Mesothelial cell of epicardium (in vitro differentiated cells): Measurements from ENCODE around the gene FAF1. TPM values are rescaled to one million over a fixed set of nuclear protein-coding genes. Genes with fewer than 3 reads are reported as not detected.

ENCODE experiments used
- DNase-seq, 2 experiments: peaks; one replicate each; pipeline ENCODE4 v3.0.0; 2021; ENCODE audit warnings: low spot score in 2 of 2; ENCODE audit not compliant: unreplicated experiment in 2 of 2
- H3K27ac Mint-ChIP-seq: 2 replicates; pipeline ENCODE4 v1.8.0; 2021; ENCODE audit warnings: mixed read lengths
- H3K27me3 Mint-ChIP-seq: 2 replicates; pipeline ENCODE4 v1.8.0; 2021; ENCODE audit warnings: low read depth, mixed read lengths
- H3K36me3 Mint-ChIP-seq: 2 replicates; pipeline ENCODE4 v1.8.0; 2021; ENCODE audit warnings: mixed read lengths
- H3K4me1 Mint-ChIP-seq: 2 replicates; pipeline ENCODE4 v1.8.0; 2021; ENCODE audit warnings: mixed read lengths
- H3K4me3 Mint-ChIP-seq: 2 replicates; pipeline ENCODE4 v1.8.0; 2021; ENCODE audit warnings: mild to moderate bottlenecking, moderate library complexity, mixed read lengths
- H3K9me3 Mint-ChIP-seq: 2 replicates; pipeline ENCODE4 v1.8.0; 2021; ENCODE audit warnings: mixed read lengths
- total RNA-seq: library from RNA; stranded (reverse); gene quantifications from 3 replicates; pipeline ENCODE4 v1.2.1, GENCODE V29; 2021
- TF ChIP-seq, protein P1 (sequence below): fragments of 200-600 bp; sonication (generic); IDR thresholded peaks from one replicate; pipeline ENCODE4 v1.5.0; 2021; ENCODE audit warnings: antibody characterized with exemption; ENCODE audit not compliant: unreplicated experiment

Gene FAF1
- total RNA-seq, 1 donor from 2014 or later = 44.4 TPM

DNA sequence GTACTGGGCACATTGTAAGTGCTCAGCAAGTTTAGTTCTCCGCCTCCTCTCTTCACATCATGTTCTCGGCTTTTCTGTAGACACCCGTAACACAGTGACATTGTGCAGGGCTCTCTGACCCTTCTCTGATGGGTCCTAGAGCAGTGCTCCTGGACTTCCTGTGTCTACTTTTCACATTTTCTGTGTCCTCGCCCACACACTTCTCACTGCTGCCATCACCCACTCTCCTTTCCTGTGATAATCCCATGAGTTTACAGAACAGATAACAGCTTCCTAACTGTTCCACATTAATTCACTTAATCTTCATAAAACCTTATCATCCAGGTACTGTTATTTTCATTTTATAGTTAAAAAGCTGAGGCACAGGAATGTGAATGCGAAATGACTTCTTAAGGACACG, 523.6 kb downstream of the FAF1 start:
- DNase-seq = no peak
- H3K4me1 Mint-ChIP-seq = no peaks in the 10 kb centered on the region
- no peak overlapping the region for H3K27ac Mint-ChIP-seq
- TF ChIP-seq, protein P1, sequence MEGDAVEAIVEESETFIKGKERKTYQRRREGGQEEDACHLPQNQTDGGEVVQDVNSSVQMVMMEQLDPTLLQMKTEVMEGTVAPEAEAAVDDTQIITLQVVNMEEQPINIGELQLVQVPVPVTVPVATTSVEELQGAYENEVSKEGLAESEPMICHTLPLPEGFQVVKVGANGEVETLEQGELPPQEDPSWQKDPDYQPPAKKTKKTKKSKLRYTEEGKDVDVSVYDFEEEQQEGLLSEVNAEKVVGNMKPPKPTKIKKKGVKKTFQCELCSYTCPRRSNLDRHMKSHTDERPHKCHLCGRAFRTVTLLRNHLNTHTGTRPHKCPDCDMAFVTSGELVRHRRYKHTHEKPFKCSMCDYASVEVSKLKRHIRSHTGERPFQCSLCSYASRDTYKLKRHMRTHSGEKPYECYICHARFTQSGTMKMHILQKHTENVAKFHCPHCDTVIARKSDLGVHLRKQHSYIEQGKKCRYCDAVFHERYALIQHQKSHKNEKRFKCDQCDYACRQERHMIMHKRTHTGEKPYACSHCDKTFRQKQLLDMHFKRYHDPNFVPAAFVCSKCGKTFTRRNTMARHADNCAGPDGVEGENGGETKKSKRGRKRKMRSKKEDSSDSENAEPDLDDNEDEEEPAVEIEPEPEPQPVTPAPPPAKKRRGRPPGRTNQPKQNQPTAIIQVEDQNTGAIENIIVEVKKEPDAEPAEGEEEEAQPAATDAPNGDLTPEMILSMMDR = no peak
- peaks cover 26% of the 10 kb centered on the region for H3K36me3 Mint-ChIP-seq
- H3K27me3 Mint-ChIP-seq = peaks cover 36% of the 10 kb centered on the region
- H3K9me3 Mint-ChIP-seq = no peaks in the 10 kb centered on the region
- H3K4me3 Mint-ChIP-seq = no peak overlapping the region

DNA sequence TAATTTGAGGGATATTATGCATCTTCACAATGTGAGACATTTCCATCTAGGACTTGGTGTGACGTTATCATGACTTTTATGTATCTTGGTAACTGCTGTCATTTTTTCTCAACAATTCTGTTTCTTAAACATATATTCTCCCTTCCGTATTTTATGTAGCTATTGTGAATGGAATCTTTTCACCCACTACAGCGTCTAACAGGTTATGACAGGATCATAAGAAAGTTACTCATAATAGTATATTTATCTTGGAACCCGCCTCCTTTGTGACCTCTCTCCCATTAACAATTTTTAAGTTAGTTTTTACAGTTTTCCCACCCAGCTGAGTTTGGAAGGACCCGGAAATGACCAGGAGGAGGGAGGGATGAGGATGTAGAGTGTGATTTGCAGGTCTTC, 530.1 kb downstream of the FAF1 start:
- TF ChIP-seq, protein P1 = no peak
- H3K9me3 Mint-ChIP-seq = no peaks in the 10 kb centered on the region
- no peak overlapping the region for H3K27ac Mint-ChIP-seq

DNA sequence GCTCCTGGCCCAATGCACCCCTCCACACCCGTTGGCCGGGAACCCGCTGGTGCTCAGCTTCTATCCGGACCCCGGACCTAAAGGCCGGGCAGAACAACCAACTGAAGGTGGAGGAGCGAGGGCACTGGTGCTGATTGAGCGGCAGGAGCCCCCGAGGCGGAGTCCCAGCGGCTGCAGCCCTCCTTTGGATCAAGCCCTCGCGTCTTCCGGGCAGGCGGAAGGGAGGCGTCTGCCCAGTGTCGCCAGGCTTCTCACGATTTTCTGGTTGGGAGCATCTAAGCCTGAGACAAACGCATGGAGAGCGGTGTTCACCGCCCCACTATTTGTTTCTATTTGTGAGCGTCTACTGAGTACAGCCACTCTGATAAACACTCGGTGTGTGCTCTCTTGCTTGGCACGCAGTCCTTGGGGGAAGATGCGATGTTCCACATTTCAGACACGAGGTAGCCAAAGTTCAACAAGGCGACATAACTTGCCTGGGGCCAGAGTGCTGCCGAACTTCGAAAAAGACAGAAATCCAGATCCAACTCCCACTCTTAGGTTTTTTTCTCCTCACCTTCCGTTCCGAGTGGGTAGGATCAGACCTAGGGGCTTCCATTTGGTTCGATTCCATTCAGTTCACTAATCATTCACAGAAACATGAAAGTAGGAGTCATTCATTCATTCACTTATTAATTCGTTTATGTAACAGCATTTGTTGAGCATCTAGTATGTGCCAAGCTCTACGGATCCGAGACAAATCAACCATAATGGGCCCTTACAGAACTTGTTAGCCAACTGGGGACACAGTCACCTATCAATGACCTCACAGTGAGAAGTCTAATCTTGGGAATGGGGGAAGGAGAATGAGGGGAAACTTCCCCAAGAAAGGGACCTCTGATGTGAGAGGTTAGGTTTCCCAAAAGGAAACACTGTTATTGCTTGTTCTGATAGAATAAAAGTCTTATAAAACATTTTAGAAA, 532.0 kb downstream of the FAF1 start:
- H3K4me3 Mint-ChIP-seq = no peak overlapping the region
- peak in 1 of 2 experiments; percentile 39 for DNase-seq
- no peak overlapping the region for H3K27ac Mint-ChIP-seq
- peaks cover 99% of the 10 kb centered on the region for H3K27me3 Mint-ChIP-seq
- no peaks in the 10 kb centered on the region for H3K36me3 Mint-ChIP-seq
- TF ChIP-seq, protein P1 = no peak
- H3K9me3 Mint-ChIP-seq = no peaks in the 10 kb centered on the region
- H3K4me1 Mint-ChIP-seq = peaks cover 27% of the 10 kb centered on the region

More for the DNA sequence above, 530.1 kb downstream of the FAF1 start:
- no peak for DNase-seq
- Mint-ChIP-seq H3K4me1 (peaks cover 12% of the 10 kb centered on the region), H3K36me3 (peaks cover 3% of the 10 kb centered on the region), H3K4me3 (no peak overlapping the region), H3K27me3 (peaks cover 96% of the 10 kb centered on the region)

DNA sequence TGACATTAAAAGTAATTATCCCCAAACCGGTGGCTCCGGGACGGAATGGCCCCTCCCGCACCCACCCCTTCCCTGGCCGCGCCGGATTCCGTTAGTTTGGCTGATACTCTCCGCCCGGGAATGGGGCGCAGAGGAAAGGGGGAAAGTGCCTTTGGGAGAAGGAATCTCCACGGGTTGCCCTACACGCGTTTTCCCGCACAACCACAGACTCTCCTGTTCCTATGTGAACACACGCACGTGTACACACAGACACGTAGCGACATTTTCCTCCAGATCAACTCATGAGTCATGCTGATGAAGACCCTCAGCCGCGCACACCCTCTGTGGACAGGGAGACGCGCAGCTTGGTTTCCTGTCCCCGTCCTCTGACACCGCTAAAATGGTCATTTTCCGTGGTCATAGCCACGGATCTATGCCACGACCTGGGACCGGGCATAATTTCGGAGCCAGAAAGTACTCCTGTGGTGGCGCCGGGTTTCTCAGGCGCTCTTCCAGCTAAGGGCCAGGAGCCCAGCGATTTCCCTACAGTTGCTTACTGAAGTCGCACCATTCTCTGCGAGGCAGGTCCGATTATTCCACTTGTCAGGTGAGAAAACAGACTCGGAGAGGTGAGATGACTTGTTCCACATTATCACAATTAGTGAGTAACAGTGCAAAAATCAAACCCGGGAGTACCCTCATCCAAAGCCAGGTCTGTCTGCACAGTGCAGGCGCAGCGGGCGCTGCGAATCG, 532.8 kb downstream of the FAF1 start:
- no peaks in the 10 kb centered on the region for H3K36me3 Mint-ChIP-seq
- H3K27ac Mint-ChIP-seq = no peak overlapping the region
- H3K4me3 Mint-ChIP-seq = no peak overlapping the region
- TF ChIP-seq, protein P1 = no peak
- no peak for DNase-seq
- H3K9me3 Mint-ChIP-seq = no peaks in the 10 kb centered on the region
- H3K27me3 Mint-ChIP-seq = peaks cover 99% of the 10 kb centered on the region
- peaks cover 32% of the 10 kb centered on the region for H3K4me1 Mint-ChIP-seq

DNA sequence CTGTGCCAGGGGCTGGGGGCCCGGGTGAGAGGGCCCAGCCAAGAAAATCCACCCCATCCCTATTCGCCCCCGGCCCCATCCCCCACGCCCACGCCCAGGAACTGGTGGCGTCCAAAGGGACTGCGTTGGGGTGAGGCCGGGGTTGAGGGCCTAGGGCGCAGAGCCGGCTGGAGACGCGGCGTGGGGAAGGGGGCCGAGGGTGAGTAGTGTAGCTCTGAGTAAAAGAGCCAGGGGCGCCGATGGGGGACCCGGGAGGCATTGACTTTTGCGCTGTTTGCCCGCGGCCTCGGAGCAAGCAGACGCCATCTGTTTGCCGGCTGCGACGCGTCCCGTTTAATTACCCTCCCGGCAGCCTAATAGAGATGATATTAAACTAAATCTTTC, 533.4 kb downstream of the FAF1 start:
- Mint-ChIP-seq H3K4me3 (no peak overlapping the region), H3K36me3 (no peaks in the 10 kb centered on the region), H3K27me3 (peaks cover 99% of the 10 kb centered on the region), H3K9me3 (no peaks in the 10 kb centered on the region), H3K4me1 (peaks cover 33% of the 10 kb centered on the region), H3K27ac (no peak overlapping the region)
- TF ChIP-seq, protein P1 = no peak
- no peak for DNase-seq
